NT2/D1 (cell line): ENCODE data around the gene MAGI1.

Experiments used
- DNase-seq: peaks from one replicate; pipeline ENCODE4 v3.0.0-alpha.2; 2011; ENCODE audit warnings: low read depth, low spot score
- H3K27me3 ChIP-seq: 2 replicates; pipeline ENCODE4 v1.6.0; 2011; ENCODE audit warnings: mild to moderate bottlenecking; ENCODE audit not compliant: insufficient read length, insufficient read depth
- H3K36me3 ChIP-seq: 2 replicates; pipeline ENCODE4 v1.6.1; 2011; ENCODE audit warnings: mild to moderate bottlenecking, low read length, mixed read lengths; ENCODE audit not compliant: insufficient read depth, insufficient read length
- H3K4me1 ChIP-seq: 2 replicates; pipeline ENCODE4 v1.5.1; 2011; ENCODE audit not compliant: insufficient read depth, insufficient read length
- H3K4me3 ChIP-seq: 2 replicates; pipeline ENCODE4 v1.5.1; 2011; ENCODE audit warnings: low read depth; ENCODE audit not compliant: insufficient read length
- H3K9ac ChIP-seq: 2 replicates; pipeline ENCODE4 v1.6.0; 2011; ENCODE audit warnings: low read depth; ENCODE audit not compliant: insufficient read length
- H3K9me3 ChIP-seq: 2 replicates; pipeline ENCODE4 v1.5.1; 2011; ENCODE audit warnings: mild to moderate bottlenecking, low read length; ENCODE audit not compliant: insufficient read depth
- SUZ12 ChIP-seq: IDR thresholded peaks from 2 replicates; pipeline ENCODE4 v1.6.1; 2011; ENCODE audit not compliant: insufficient read length, insufficient read depth; ENCODE audit errors: extremely low read depth
- YY1 ChIP-seq: IDR thresholded peaks from 2 replicates; pipeline ENCODE4 v1.6.1; 2011; ENCODE audit not compliant: insufficient read length, insufficient read depth
- ZNF274 ChIP-seq: IDR thresholded peaks from 2 replicates; pipeline ENCODE4 v1.6.1; 2011; ENCODE audit warnings: mild to moderate bottlenecking, low read depth, low read length

MAGI1 gene

DNA sequence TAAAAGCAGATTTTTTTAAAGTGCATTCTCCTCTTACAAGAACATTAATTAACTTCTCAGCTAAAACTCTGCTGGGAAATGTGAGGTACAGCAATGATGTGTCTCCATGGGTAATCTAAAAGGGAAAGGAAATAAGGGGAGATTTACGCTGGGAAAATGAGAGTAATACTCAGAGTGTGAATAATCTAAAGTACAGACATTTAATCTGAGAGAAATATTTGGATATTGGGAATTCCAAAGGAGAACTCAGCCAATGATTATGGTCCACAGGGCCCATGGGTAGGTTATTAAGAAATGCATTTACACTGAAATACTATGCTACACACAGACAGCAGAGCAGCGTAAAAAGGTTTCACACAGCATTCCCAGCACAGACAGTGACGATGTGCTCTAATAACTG is 229.9 kb downstream of the MAGI1 start:
- TF ChIP-seq ZNF274 (no peak), YY1 (no peak), SUZ12 (no peak)
- DNase-seq: no peak
- H3K9ac ChIP-seq: no peak overlapping the region
- H3K4me3 ChIP-seq: no peak overlapping the region
- H3K9me3 ChIP-seq: no peaks in the 10 kb centered on the region
- H3K4me1 ChIP-seq: peaks cover 2% of the 10 kb centered on the region
- no peaks in the 10 kb centered on the region for H3K27me3 ChIP-seq
- H3K36me3 ChIP-seq: no peaks in the 10 kb centered on the region

DNA sequence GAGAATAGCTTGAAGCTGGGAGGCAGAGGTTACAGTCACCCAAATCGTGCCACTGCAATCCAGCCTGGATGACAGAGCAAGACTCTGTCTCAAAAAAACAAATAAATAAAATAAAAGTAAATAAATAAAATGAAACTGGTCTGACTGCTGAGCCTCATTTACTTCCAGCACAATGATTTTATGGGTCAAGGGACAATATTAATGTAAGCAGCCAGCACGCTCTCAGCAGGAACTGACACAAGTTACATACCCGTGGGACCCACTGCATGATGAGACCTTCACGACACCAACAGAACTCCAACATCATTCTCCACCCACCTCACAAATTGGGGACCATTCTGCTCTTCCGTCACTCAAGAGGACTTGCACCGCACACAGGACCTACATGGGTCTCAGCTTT is 230.3 kb downstream of the MAGI1 start:
- Histone ChIP-seq H3K4me1 (peaks cover 2% of the 10 kb centered on the region), H3K4me3 (no peak overlapping the region), H3K36me3 (no peaks in the 10 kb centered on the region), H3K27me3 (no peaks in the 10 kb centered on the region), H3K9me3 (no peaks in the 10 kb centered on the region), H3K9ac (no peak overlapping the region)
- no peak for TF ChIP-seq YY1
- TF ChIP-seq SUZ12: no peak
- TF ChIP-seq ZNF274: no peak
- no peak for DNase-seq

DNA sequence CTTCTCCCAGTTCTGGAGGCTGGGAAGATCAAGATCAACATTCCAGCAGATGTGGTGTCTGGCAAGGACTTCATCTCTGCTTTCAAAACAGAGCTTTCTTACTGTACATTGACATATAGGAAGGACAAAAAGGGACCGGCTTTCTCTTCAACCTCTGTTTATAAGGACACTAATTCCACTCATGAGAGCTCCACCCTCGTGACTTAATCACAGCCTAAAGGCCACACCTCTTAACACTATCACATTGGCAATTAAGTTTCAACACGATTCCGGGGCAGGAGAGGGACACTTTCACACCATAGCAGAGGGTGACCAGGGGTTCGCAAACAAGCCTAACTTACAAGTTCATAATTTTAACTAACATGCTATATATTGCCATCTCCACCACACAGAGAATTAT is 231.5 kb downstream of the MAGI1 start:
- DNase-seq: no peak
- no peaks in the 10 kb centered on the region for H3K27me3 ChIP-seq
- H3K4me3 ChIP-seq: no peak overlapping the region
- TF ChIP-seq SUZ12 (no peak), YY1 (no peak), ZNF274 (no peak)
- no peaks in the 10 kb centered on the region for H3K9me3 ChIP-seq
- H3K4me1 ChIP-seq: peaks cover 2% of the 10 kb centered on the region
- H3K36me3 ChIP-seq: no peaks in the 10 kb centered on the region
- no peak overlapping the region for H3K9ac ChIP-seq

DNA sequence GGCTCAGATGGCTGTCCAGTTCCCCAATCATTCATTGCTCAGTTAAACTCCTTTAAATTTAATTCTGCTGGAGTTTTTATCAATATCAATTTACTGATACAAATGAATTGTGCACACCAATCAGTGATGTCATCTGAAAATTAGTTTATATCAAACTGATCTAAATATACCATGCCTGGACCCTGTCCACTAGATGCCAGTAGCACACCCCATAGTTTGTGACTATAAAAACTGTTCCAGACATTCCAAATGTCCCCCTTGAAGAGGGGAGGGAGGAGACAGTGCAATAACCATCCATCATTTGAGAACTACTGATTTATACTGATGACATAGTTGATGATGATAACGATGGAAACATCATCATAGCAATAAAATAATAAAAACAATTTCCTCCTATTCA is 232.1 kb downstream of the MAGI1 start:
- H3K4me1 ChIP-seq: peaks cover 2% of the 10 kb centered on the region
- H3K9me3 ChIP-seq: no peaks in the 10 kb centered on the region
- H3K9ac ChIP-seq: no peak overlapping the region
- H3K36me3 ChIP-seq: no peaks in the 10 kb centered on the region
- H3K4me3 ChIP-seq: no peak overlapping the region
- no peak for DNase-seq
- no peaks in the 10 kb centered on the region for H3K27me3 ChIP-seq
- no peak for TF ChIP-seq ZNF274
- no peak for TF ChIP-seq YY1
- TF ChIP-seq SUZ12: no peak

DNA sequence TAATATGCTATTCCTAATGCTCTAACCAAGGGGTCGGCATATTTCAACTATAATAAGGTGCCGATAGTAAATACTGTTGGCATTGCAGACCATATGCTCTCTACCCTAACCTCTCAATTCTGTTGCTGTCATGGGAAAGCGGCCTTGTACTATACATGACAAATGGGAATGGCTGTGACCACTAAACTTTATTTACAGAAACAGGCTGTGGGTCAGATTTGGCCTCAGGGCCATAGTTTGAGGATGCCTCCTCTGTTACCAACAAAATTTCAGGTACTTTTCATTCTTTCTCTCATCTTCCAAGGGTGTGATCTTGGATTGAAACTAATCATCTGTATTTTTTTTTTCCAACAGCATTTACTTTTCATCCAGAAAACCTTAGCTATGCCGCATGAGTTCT is 242.0 kb downstream of the MAGI1 start:
- Histone ChIP-seq H3K9ac (no peak overlapping the region), H3K9me3 (no peaks in the 10 kb centered on the region), H3K36me3 (no peaks in the 10 kb centered on the region), H3K4me3 (no peak overlapping the region), H3K27me3 (no peaks in the 10 kb centered on the region), H3K4me1 (peaks cover 3% of the 10 kb centered on the region)
- TF ChIP-seq YY1: no peak
- TF ChIP-seq SUZ12: no peak
- no peak for TF ChIP-seq ZNF274
- no peak for DNase-seq

DNA sequence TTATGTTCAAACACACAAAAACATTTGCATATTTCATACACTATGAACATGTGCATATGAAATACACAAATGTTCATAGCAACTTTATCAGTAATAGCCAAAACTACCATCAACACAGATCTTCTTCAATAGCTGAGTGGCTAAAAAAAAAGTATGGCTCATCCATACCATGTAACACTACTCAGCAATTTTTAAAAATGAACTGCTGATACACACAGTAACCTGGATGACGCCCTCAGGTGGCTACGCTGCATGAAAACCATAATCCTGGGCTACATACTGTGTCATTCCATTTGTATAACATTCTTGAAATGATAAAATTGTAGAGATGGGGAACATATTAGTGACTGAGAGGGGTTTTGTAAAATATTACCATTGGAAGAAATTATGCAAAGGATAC is 243.6 kb downstream of the MAGI1 start:
- peaks cover 3% of the 10 kb centered on the region for H3K4me1 ChIP-seq
- no peak for DNase-seq
- no peak overlapping the region for H3K9ac ChIP-seq
- TF ChIP-seq ZNF274: no peak
- no peak for TF ChIP-seq SUZ12
- no peak for TF ChIP-seq YY1
- H3K4me3 ChIP-seq: no peak overlapping the region
- no peaks in the 10 kb centered on the region for H3K36me3 ChIP-seq
- H3K27me3 ChIP-seq: no peaks in the 10 kb centered on the region
- no peaks in the 10 kb centered on the region for H3K9me3 ChIP-seq

DNA sequence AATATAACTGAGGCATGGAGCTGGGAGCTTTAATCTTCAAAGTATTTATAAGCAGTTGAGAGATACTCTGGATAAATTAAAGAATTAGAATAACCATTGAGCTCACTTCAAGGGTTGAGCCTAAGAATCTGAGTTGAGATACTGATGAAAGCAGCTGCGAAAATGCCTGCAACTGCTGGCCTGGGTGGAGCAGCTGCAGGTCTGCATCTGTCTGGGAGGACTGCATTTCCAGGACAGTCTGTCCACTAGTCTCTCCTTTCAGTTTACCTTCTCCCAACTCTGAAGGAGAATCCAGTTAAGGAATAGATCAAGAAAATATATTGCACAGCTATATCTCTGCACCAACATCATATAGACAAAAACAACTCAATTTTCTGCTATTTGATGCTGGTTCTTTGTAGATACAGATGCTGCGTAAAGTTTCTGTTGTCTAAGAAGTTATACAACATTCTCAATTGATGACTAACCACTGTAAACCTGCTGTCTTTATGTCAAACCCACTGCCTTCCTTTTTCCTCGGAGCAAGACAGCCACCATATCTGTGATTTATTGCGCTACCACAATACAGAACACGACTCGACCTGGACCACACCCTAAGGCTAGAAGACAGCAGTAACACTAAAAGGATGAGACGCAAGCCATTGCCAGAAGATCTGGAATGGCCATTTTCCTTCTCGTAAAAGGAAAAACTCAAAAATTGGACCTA is 245.1 kb downstream of the MAGI1 start:
- Histone ChIP-seq H3K9ac (no peak overlapping the region), H3K9me3 (no peaks in the 10 kb centered on the region), H3K4me3 (no peak overlapping the region), H3K4me1 (peaks cover 3% of the 10 kb centered on the region), H3K27me3 (no peaks in the 10 kb centered on the region), H3K36me3 (no peaks in the 10 kb centered on the region)
- DNase-seq: no peak
- no peak for TF ChIP-seq SUZ12
- no peak for TF ChIP-seq ZNF274
- no peak for TF ChIP-seq YY1
